HT-29 (cell line): Measurements from ENCODE around the gene MRPL51. TPM values are rescaled to one million over a fixed set of nuclear protein-coding genes. Genes with fewer than 3 reads are reported as not detected.
"Not testable (repeated sequence)": the region's sequence is repeated elsewhere in the genome, so short reads cannot be mapped to it uniquely, and the experiment has no call there.

ENCODE experiments used
- DNase-seq: peaks from one replicate; pipeline ENCODE4 v3.0.0-alpha.2; 2015; ENCODE audit warnings: low spot score
- total RNA-seq: library from RNA; depleted of rRNA; stranded (reverse); fragments of >200 nt; shearing (Covaris generic); gene quantifications from 2 replicates; pipeline ENCODE4 v1.2.3, GENCODE V29; 2014

The MRPL51 gene
- total RNA-seq, 1 experiment from 2014 or later: 147 TPM

DNA sequence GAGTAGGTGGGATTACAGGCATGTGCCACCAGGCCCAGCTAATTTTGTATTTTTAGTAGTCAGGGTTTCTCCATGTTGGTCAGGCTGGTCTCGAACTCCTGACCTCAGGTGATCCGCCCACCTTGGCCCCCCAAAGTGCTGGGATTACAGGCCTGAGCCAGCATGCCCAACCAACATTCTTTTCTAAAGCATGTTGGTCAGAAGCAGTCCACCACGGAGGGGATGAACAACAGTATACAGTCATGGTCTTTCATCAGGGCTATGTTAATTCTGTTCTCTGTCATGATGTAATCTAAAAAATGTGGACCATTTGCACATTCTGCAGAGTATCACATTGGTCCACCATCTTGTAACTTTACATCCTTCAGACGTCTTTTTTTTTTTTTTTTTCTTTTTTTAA lies 3.6 kb downstream of the MRPL51 start:
- DNase-seq: no peak

DNA sequence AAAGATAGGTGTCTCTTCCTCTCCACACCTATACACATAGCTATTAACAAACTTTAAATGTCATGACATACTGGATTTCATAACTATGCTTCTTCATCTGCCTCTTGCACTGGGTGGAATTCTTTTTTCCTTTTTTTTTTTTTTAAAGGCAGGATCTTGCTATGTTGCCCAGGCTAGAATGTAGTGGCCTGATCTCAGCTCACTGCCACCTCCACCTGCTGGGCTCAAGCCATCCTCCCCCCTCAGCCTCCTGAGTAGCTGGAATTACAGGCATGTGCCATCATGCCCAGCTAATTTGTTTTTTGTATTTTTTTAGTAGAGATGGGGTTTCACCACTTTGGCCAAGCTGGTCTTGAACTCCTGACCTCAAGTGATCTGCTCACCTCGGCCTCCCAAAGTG lies 4.8 kb downstream of the MRPL51 start:
- no peak for DNase-seq

DNA sequence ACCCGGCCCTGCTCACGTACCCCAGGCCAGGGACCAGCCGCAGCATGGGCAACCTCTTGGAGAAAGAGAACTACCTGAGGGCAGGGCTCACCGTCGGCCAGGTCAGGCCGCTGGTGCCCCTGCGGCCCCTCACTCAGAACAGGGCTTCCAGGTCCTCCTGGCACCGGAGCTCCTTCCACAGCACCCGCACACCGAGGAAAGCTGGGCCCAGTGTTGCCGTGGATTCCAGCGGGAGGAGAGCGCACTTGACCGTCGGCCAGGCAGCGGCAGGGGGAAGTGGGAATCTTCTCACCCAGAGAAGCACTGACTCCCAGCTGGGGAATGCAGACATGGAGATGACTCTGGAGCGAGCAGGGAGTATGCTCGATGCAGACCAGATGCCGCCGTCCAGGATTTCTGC lies 14.6 kb downstream of the MRPL51 start:
- no peak for DNase-seq

DNA sequence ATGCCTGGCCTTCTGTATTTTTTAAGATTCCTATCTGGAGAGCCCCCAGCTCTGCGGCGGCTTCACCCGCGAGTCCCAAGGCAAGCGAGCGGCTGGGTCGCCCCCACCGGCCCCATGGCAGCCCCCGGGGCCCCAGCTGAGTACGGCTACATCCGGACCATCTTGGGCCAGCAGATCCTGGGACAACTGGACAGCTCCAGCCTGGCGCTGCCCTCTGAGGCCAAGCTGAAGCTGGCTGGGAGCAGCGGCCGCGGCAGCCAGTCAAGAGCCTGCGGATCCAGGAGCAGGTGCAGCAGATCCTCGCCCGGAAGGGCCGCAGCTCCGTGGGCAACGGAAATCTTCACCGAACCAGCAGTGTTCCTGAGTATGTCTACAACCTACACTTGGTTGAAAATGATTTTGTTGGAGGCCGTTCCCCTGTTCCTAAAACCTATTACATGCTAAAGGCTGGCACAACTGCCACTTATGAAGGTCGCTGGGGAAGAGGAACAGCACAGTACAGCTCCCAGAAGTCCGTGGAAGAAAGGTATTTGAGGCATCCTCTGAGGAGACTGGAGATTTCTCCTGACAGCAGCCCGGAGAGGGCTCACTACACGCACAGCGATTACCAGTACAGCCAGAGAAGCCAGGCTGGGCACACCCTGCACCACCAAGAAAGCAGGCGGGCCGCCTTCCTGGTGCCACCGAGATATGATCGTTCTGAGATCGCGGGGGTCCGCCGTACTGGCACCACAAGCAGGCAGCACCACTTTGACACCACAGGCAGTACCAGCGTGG lies 15.3 kb downstream of the MRPL51 start:
- not testable (repeated sequence) for DNase-seq

DNA sequence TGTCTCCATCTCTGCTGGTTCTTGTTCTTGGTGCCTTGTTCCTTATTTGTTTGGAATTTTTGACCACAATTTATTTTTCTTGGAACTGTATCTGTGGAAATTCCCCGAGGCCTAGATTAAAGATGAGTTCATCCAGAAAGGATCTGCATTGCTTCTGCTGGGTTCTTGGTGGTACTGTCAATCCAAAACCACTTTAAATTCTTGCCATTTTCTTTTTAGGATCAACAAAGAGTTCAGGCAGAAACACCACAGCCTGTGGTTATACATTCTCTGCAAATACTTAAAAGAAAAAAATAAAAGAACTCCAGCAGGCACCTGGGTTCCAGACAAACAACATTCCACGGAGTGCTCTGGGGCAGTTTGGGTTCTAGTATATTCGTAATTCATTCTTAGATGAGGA lies 16.6 kb downstream of the MRPL51 start:
- DNase-seq: no peak

DNA sequence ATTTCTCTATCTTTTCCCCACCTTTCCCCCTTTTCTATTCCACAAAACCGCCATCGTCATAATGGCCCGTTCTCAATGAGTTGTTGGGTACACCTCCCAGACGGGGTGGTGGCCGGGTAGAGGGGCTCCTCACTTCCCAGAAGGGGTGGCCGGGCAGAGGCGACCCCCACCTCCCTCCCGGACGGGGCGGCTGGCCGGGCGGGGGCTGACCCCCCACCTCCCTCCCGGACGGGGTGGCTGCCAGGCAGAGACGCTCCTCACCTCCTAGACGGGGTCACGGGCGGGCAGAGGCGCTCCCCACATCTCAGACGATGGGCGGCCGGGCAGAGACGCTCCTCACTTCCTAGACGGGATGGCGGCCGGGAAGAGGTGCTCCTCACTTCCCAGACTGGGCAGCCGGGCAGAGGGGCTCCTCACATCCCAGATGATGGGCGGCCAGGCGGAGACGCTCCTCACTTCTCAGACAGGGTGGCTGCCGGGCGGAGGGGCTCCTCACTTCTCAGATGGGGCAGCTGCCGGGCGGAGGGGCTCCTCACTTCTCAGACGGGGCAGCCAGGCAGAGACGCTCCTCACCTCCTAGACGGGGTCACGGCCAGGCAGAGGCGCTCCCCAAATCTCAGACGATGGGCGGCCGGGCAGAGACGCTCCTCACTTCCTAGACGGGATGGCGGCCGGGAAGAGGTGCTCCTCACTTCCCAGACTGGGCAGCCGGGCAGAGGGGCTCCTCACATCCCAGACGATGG lies 17.7 kb downstream of the MRPL51 start:
- DNase-seq: not testable (repeated sequence)

DNA sequence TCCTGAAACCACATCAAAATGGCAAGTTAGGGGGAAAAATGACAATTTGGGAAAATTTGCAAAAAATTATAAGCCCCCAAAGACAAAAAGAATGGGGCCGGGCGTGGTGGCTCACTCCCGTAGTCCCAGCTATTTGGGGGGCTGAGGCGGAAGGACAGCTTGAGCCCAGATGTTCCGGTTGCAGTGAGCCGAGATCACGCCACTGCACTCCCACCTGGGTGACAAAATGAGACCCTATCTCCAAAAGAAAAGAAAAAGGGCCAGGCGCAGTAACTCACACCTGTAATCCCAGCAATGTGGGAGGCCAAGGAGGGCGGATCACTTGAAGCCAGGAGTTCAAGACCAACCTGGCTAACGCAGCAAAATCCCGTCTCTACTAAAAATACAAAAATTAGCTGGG lies 20.6 kb downstream of the MRPL51 start:
- DNase-seq: no peak

DNA sequence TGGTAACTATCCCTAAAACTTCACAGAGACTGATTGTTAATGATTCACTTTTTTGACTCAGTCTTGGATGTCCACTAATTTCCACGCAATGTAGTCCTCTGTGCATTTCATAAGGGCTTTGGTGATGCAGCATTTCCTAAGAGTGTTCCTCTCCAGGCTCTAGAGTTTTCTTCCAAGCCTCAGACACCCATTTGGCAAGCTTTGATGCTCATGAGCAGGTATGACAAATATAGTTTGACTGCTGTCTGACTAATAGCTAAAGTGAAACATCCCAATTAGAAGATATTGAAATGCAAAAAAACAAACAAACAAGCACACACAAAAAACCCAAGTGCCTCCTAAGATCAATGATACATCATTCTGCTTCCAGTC lies 21.1 kb downstream of the MRPL51 start:
- no peak for DNase-seq

DNA sequence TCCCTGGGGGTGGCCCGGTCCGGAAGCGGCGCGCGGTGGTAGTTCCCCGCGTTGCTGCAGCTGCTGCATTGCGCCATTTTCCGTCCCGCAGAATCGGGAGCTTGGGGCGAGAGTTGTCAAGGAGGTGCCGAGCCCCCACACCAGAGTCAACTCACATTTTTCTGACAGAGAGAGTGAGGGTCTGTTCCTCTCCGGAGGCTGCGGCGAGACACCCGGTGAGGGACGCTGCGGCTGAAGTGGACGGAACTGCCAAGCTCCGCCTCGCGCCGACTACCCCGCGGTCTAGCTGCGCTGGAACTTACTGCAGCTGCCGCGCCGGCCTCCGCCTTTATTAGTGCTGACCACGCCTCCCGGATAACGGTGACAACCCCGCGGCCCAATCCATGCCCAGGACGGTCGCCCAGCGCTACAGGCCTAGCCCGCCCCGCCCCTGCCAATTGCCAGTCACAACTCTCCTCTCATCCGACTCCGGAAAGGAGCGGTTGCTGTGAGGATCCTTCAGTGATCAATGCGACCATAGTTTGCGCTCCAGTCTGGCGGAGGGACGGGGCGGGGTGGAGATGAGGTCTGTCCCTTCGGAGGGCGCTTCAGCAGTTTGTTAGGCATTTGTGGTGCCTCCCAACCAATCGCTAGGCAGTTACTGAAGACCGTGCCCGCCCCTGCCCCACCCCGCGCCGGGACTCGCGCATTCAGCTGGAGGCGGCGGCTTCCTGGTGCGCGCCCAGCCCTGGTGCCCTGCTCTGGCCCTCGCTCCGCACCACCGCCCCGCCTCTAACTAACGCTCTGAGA lies 22.5 kb downstream of the MRPL51 start, which contains the start of gene VAMP1:
VAMP1 (minus strand) TSS at position 303 of the 789 bp plus-strand sequence; CDS start at position 157, 146 bp downstream.
- peak; percentile 97 for DNase-seq

DNA sequence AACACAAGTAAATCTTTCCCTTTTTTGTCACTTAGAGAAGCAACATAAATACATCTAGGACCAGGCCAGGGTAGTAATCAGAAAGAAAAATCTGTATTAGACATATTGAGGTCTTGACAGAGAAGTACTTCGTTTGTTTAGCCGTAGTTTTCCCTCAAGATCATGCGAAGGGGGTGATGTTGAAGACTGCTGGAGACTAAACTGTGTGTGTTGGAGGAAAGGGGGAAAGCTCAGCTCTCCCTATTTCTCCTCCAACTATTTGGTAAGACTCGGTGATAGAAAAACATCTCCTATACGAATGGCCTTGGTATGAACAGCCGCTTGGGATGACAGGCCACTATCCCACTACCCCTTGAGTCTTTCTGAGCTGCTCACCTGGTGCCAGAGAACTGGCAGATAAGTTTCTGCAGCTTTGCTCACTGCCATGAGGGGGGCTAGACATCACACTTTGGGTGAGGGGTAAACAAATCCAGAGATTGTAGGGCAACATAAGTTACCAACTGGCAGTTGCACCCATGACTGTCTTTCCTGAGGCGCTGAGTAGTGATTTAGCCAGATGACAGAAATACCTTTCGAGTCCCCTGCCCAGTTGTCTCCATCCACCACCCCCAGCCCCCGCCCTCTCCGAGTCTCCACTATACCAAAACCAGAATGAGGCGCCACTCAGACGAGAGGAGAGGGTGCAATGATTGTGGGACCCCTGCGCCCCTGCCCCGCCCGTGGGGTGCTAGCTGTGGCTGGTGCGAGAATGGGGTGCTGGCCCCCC lies 23.3 kb downstream of the MRPL51 start:
- peak; percentile 5 for DNase-seq

DNA sequence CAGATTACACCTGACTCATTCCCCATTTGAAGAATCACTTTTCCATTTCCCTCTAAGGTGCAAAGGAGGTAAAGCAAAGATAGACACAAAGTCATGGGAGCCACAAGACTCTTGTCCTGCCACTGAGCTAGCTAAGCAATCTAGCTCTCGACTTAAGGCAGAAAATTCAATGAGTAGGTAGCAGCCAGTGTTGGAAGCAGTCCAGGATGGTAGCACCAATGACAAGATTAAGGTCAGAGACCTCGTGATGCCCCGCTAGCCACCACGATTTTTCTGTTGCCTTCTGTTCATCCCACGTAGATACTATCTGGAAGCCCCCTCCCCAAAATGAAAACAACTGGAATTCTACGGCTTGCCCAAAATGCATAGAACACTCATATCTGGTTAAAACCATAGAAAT lies 24.0 kb downstream of the MRPL51 start:
- DNase-seq: no peak

DNA sequence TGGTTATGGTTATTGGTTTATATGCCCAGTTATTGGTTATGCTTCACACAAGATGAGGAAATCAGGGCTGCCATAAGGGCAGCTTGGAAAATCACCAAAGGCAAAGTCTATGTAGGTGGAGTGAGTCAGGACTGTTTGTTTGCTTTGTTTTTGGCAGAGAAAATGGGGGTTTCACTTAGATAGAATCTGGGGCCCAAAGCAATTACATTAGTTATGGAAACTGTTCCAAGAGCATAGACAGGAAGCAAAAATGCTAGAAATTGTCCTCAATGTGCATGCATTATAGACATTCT lies 24.8 kb downstream of the MRPL51 start:
- no peak for DNase-seq

DNA sequence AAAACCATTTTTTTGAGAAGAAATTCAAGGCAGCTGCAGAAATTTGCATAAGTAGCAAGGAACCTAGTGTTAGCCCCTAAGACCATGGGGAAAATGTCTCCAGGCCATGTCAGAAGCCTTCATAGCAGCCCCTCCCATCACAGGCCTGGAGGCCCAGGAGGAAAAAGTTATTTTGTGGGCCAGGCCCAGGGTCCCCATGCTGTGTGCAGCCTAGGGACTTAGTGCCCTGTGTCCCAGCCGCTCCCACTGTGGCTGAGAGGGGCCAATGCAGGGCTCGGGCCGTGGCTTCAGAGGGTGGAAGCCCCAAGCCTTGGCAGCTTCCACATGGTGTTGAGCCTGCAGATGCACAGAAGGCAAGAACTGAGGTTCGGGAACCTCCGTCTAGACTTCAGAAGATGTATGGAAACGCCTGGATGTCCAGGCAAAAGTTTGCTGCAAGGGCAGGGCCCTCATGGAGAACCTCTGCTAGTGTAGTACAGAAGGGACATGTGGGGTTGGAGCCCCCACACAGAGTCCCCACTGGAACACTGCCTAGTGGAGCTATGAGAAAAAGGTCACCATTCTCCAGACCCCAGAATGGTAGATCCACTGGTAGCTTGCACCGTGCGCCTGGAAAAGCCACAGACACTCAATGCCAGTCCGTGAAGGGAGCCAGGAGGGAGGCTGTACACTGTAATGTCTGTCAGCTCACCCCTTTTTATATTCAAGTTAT lies 25.3 kb downstream of the MRPL51 start:
- not testable (repeated sequence) for DNase-seq

DNA sequence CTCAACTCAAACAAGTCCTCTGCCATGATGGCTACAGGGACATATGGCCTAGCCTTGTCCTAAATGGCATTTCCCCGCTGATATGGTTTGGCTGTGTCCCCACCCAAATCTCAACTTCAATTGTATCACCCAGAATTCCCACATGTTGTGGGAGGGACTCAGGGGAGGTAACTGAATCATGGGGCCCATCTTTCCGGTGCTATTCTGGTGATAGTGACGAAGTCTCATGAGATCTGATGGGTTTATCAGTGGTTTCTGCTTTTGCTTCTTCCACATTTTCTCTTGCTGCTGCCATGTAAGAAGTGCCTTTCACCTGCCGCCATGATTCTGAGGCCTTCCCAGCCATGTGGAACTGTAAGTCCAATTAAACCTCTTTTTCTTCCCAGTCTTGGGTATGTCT lies 26.3 kb downstream of the MRPL51 start:
- not testable (repeated sequence) for DNase-seq

DNA sequence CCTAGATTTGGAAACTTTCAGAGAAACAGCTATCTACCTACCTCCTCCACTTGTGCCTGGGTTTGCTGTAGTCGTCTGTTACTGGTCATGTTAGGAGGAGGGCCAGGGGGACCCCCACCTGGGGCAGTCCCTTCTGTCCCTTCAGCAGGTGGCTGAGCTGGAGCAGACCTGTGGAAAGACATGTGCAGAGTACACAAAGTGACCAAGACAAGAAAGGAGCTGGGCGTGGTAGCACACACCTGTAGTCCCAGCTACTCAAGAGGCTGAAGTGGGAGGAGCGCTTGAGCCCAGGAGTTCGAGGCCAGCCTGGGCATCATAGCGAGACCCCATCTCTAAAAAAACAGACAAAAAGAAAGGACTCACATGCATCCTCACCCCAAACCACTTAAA lies 26.9 kb downstream of the MRPL51 start:
- no peak for DNase-seq

DNA sequence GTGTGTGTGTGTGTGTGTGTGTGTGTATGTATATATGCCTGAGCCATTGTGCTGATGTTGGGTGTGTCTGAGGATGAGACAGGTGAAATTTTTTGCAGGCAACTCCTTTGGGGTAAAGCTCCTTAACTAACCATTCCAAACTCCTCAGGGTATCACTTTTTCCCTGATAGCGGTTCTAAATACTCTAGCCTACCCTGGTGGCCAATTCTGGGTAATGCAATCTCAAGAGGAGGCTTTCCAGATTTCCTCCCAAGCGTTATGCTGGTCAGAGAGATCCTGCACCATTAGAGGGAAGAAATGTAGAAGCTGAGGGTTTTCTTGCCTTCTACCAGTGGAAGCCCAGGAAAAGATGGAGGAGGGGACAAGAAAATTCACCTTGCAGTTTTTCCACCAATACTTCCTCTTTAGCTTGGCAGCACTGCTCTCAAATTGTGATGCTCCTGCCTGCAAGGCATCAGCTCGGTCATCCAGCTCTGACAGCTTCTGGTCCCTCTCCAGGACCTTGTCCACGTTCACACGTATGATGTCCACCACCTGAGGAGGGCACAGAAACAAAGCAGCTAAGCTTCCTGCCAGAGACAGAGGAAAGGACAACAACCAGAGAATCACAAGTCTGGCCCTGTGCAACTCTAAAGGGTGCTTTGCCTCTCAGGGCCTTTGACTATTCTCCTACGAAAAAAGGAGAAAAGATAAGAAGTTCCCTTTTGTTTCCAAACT lies 27.4 kb downstream of the MRPL51 start:
- DNase-seq: peak; percentile 84

DNA sequence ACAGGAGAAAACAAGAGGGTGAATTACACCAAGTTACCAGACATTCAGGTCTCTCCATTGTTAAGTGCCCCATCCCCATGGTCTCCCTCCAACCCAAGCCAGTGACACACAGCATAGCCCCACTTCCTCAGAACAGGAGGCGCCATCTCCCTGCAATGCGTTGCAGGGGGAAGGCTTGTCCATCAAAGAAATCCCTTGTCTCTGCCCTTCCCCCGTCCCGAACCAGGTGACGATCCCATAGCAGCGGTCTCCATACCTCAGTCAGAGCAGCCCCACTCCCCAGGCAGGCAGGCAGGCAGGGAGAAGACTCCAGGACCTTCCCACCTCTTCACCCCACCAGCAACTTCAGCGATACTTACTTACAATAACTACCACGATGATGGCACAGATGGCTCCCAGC lies 28.5 kb downstream of the MRPL51 start:
- no peak for DNase-seq

DNA sequence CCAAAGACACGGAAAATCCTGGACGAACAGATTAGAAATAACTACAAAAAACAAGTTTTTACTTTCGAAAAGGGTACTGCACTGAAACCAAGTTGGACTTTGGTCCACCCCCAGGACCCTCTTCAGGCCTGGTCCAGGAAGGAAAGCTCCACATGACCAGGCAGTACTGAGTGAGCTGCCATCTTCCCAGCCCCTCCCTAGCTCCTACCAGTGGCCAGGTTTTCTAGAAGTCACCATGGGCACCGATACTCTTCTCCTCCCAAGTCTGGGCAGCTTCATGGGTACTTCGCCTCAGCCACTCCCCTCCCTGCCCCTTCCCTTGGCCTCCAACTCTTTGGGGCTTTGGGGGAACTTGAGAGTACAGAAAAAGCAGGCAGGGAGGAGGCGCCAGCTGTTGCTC lies 29.2 kb downstream of the MRPL51 start:
- no peak for DNase-seq

DNA sequence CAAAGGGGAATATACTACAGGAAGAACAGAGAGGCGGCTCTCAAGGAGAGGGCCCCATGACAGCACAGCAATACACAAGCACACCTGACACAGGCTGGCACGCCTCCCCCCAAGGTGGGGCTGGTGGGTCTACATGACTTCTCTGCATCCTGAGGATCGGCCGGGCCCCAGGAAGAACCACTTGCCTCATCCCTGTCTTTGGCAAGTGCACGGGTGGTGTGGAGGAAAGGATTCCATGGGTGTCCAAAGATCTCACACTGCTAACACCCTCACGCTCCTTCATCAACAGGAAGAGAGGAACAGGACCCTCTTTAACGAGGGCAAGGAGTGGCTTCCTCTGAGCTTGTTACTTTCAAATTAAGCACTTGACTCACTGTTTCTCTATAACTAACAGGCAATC lies 29.8 kb downstream of the MRPL51 start:
- DNase-seq: no peak

DNA sequence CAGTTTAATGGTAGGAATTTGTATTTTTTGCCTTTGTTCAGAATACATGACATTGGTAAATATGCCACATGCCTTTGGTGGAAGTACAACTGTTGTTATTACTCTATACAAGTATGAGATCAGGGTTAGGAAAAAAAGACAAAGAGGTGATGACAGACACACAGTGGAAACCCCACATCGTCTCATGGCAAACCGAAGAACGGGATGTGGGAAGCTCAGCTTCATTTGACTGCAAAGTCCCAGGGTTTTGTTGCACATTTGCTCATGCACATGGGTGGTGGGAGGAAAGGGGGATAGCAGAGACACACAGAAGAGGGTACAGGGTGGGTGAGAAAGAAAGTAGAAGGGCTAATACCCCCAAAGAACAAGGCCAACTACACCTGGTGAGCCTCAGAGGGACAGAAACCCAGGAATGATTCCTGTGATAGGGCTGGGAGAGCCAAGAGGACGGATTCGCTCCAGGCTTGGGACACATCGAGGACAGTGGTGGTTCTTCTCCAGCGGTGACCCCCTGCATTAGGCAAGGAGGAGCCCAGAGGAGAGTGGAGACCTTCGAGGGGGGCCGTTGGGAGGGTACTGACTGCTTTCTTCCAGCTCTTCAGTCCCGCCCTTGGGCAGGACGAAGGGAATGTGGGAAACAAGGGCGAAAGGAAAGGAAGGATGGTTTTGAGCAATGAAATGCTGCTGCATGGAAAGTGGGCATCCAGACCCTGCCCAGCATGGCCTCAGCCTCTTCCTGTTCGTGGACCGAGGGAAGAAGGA lies 30.6 kb downstream of the MRPL51 start:
- DNase-seq: no peak
